HL-60/S4 (cell line): ENCODE measurements around the gene SH3BP1.
"Not testable (repeated sequence)": the region's sequence is repeated elsewhere in the genome, so short reads cannot be mapped to it uniquely, and the experiment has no call there.

Source experiments
- in situ Hi-C: fragments of 300-500 bp; cut with MboI; formaldehyde crosslinking; loops from 2 replicates; pipeline ENCODE4 v1.14.3; 2022; ENCODE audit warnings: low sequenced_read_pairs

SH3BP1 gene, protein sequence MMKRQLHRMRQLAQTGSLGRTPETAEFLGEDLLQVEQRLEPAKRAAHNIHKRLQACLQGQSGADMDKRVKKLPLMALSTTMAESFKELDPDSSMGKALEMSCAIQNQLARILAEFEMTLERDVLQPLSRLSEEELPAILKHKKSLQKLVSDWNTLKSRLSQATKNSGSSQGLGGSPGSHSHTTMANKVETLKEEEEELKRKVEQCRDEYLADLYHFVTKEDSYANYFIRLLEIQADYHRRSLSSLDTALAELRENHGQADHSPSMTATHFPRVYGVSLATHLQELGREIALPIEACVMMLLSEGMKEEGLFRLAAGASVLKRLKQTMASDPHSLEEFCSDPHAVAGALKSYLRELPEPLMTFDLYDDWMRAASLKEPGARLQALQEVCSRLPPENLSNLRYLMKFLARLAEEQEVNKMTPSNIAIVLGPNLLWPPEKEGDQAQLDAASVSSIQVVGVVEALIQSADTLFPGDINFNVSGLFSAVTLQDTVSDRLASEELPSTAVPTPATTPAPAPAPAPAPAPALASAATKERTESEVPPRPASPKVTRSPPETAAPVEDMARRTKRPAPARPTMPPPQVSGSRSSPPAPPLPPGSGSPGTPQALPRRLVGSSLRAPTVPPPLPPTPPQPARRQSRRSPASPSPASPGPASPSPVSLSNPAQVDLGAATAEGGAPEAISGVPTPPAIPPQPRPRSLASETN

DNA sequence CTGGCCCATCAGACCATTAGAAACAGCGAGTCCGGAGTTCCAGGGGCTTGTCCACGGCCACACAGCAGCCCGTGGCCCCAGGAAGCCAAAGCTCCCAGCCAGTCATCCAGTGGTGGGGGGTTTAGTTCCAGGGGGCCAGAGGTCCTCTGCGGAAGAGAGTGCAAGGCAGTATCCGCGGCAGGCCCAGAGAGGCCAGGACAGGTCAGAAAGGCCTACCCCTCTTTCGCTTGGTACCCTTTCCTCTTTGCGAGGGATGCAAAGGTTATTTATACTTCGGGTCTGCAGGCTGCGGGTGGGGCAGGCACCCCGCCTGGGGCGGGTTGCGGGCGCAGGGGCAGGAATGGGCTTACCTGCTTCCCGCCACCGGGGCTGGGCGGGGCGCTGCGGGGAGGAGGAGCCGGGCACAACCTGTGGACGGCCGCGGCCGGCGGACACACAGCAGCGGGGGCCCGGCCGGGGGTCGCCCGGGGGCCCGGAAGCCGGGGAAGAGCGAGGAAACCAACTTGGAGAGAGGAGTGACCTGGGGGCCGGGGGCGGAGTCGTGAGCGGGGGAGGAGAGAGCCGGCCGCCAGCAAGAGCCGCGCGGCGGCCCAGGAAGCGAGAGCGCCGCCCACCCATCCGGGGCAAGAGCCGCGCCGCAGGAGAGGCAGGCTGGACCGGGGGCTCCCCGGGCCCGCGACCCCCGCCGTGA lies at the start of gene SH3BP1:
Gene SH3BP1, plus strand, starts transcription at position 600 of the 691 bp plus-strand sequence. CDS start 119 bp downstream, outside the sequence.
- in situ Hi-C loops: no loop called here

DNA sequence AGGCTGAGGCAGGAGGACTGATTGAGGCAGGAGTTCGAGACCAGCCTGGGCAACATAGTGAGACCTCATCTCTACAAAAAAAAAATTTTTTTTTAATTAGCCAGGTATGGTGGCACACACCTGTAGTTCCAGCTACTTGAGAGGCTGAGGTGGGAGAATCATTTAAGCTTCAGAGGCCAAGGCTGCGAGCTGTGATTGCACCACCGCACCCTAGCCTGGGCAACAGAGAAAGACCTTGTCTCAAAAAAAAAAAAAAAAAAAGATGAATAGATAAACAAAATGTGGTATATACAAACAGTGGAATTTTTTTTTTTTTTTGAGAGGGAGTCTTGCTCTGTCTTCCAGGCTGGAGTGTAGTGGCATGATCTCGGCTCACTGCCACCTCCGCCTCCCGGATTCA lies 48.4 kb upstream of the SH3BP1 start:
- in situ Hi-C loops: not testable (repeated sequence)

DNA sequence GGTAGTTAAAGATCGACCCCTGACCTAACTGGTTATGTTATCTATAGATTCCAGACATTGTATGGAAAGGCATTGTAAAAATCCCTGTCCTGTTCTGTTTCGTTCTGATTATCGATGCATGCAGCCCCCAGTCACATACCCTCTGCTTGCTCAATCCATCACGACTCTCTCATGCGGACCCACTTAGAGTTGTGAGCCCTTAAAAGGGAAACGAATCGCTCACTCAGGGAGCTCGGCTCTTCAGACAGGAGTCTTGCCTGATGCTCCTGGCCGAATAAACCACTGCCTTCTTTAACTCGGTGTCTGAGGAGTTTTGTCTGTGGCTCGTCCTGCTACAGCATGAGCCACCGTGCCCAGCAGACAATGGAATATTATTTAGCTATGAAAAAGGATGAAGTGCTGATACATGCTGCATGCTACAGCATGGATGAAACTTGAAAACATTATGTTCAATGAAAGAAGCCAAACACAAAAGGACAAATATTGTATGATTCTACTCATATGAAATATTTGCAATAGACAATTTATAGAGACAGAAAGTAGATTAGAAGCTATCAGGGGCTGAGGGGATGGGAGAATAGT lies 47.6 kb upstream of the SH3BP1 start:
- in situ Hi-C loops: no loop called here

DNA sequence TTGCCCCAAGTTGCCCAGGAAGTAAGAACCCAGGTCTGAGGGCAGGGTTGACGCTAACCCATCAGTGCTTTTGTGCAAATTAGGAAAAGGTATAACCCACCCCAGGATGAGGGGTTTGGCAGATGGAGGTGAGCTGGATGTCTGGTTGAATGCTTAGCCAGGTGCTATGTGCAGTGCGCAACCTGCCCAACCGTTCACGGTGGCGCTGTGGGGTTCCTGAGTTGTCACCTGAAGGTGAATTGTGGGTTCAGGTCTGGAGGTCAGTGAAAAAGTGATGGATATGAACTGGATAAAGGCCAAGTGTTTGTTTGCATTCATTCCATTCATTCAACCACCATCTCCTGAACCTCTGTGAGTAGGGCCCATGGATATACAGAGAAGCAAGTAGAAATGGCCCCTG lies 45.2 kb upstream of the SH3BP1 start:
- in situ Hi-C loops: no loop called here

DNA sequence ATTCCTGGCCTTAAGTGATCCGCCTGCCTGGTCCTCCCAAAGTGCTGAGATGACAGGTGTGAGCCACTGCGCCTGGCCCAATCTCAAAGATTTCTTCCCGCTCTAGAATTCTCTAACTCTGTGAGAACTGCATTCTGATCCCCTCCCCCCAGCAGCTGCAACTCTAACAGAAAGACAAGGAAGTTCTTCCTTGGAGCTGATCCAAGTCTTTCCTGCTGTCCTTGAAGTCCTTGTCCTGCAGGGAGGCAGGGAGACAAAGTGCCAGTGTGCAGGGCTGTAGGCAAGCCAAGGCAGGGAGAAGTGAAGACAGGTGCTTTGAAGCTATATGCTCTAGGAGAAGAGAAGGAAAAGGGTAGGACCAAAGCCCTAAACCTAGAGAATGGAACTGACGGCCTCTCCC lies 40.3 kb upstream of the SH3BP1 start:
- in situ Hi-C loops: no loop called here

DNA sequence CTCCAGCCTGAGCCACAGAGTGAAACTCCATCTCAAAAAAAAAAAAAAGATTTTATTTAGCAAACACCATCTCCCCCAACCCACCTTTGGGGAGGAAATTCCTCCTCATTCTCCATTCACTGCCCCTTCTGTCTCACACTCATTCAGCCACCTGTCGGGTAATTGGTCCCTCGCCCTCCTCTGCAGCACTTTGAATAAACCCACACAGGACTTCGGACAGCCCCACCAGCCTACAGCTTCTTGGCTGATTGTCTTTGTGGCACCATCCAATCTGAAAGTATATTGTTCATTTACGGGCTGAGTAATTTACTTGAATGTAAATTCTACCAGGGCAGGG lies 38.3 kb upstream of the SH3BP1 start:
- in situ Hi-C loops: no loop called here

DNA sequence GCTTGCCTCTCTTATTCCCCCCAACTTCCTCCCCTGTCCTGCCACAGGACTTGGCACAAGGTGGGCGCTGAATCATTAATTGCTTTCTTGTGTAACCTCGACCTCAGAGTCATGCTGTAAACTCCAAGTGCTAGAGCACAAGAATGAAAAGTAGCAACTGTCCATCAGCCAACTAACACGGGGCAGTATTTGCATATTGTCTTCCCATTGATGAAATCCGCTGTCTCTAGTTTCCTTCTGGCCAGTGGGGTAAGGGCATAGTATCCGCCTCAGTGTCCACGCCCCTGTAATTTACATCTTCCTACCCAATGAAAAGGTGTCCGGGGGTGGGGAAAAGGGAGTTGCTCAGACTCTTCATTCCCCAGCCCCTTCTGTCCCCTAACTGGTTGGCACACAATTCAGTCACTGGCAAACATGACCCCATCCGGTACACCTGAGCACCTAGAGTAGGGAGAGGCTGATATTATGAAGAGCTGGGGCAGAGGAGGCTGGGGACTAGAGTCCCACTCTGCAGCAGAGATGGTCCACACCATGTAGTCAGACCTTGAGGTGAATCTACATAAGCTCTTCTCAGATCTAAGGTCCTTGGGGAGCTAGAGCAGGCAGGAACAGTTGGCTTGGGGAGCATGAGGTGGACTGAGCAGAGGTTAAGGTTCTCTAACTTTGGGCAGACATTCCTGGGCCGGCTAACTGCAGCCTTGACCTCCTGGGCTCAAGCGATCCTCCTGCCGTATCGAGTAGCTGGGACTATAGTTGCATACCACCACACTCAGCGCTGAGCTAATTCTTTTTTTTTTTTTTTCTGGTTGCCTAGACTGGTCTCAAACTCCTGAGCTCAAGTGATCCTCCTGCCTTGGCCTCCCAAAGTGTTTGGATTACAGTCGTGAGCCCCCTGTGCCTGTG lies 37.7 kb upstream of the SH3BP1 start:
- in situ Hi-C loops: no loop called here

DNA sequence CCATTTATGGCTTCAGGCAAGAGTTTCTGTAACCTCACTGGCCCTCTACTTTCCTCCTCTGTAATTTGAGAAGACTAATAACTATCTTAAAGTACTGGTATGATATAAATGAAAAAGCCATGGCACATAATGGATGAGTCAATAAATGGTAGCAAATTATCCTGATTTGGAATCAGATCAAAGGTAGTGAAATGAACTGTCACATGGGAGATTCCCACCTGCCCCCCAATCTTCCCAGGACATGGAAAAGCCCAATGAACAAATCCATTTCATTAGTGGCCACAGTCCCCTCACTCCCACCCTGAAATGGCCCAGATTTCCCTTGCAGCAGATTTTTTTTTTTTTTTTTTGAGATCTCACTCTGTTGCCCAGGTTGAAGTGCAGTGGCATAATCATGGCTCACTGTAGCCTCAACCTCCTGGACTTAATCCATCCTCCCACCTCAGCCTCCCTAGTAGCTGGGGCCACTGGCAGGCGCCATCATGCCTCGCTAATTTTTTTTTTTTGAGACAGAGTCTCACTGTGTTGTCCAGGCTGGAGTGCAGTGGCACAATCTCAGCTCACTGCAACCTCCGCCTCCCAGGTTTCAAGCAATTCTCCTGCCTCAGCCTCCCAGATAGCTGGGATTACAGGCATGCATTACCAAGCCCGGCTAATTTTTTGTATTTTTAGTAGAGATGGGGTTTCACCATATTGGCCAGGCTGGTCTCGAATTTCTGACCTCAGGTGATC lies 36.8 kb upstream of the SH3BP1 start:
- in situ Hi-C loops: not testable (repeated sequence)

DNA sequence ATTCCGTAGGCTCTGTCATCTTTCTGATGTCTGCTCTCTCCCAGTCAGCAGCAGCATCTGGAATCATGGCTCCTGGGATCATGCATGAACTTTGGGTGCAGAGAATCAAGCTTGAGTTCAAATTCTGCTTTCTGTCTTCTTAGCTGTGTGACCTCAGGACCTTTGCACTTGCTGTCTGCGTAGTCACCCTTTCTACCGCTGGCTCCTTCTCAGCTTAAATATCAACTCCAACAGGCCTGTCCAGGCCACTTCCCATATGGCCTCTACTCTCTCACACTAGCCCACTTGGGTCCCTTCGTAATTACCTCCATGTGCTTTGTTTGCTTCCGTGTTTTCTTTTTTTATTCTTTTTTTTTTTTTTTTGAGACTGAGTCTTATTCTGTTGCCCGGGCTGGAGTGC lies 35.4 kb upstream of the SH3BP1 start:
- in situ Hi-C loops: no loop called here

DNA sequence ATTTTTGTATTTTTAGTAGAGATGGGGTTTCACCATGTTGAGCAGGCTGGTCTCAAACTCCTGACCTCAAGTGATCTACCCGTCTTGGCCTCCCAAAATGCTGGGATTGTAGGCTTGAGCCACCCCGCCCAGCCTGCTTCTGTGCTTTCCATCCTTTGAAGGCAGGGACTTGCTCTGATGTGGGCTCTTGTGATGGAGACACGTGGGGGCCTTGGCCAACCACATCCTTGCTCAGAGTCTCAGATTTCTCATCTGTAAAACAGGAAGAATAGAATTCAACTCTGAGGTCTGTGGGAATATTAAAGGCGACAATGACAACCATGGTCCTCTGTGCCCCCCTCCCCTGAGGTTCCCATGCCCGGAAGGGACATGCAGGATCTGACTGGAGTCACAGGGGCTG lies 34.6 kb upstream of the SH3BP1 start:
- in situ Hi-C loops: no loop called here

DNA sequence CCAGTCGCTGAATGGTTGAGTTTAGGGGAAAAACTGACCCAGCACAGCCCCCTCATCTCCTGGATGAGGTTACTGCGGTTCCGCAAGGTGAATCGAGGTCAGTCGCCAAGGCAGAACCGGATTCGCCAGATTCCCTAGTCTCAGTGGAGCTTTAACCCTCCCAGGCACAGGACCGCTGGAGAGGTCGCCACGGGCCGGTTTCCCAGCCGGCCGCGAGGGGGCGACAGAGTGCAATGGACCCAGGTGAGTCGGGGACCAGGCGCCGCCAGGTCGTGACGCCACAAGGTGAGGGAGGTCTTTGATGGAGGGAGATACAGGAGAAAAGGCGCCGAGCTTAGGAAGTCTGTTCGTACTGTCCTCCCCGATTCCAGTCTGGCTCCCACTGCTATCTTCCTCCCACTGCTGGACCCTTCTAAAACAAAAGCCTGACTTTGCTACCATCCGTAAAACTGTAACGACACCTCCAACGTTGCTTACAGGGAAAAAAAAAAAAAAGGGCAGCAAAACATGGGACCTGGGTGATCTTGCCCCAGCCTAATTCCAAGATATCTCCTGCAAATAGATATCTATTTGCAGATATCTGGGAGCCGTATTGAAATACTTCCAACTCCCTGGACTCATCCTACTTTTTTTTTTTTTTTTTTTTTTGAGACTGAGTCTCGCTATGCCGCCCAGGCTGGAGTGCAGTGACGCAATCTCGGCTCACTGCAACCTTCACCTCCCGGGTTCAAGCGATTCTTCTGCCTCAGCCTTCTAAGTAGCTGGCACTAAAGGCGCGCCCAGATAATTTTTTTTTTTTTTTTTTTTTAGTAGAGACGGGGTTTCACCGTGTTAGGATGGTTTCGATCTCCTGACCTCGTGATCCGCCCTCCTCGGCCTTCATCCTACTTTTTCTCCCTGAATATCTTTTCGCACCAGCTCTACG lies 32.2 kb upstream of the SH3BP1 start:
- in situ Hi-C loops: no loop called here

DNA sequence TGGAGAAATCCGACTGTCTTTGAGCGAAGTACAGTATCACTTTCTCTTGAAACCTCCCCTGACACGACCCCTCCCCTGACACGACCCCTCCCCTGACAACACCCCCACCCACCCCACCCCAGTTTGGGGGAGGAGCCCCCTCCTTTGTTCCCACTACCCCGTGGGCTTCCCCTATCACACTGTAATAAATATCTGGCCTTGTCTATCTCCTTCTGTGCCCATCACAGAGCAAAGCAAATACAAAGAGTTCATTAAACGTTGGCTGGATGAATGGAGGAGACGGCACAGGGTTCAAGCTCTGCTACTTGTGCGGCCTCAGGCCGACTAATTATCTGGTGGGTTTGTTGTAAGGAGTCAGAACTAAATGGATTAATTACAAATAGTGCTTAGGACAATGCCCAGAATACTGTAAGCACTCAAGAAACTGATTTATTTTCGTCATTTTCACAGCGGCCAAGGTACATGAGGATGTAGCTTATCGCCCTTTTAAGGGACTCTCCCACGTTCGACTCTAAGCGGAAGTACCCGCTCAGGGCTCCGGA lies 31.5 kb upstream of the SH3BP1 start:
- in situ Hi-C loops: no loop called here

DNA sequence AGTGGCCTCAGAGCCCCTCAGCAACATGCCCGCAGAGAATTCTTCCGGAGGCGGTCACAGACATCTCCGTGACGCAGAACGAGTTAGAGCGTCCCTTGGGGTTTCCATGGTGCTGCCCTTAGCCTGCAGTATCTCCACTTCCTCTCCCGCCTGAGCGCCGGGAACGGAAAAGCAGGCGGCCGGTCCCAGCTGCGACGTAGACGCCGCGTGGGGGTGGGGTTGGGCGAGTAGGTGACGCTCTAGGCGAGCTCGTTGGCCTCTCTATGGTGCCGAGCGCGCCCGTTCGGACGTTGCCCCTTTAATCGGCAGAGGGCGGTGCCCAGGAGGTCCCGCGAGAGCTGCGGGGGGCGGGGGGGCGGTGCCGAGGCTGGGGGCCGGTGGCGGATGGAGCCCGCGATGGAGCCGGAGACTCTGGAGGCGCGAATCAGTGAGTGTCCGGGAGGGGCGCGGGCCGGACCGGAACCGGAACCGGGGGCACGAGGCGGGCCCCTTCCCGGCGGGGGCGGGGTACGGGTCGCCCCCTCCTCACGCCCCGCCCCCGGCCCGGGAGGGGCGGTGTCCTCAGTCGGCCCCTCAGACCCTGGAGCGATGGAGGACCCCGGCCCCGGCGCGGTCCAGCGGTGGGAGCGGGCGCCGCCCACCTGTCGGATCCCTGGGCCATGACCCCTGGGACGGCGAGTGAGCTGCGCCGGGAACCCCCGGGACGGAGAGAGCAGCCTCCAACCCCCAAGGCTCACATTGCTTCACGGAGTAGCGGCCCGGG lies 30.8 kb upstream of the SH3BP1 start, which contains the start of gene GGA1:
Gene GGA1, plus strand, starts transcription at position 358 of the 763 bp plus-strand sequence. Its CDS starts 27 bp downstream, at position 385.
- in situ Hi-C loops: no loop called here

DNA sequence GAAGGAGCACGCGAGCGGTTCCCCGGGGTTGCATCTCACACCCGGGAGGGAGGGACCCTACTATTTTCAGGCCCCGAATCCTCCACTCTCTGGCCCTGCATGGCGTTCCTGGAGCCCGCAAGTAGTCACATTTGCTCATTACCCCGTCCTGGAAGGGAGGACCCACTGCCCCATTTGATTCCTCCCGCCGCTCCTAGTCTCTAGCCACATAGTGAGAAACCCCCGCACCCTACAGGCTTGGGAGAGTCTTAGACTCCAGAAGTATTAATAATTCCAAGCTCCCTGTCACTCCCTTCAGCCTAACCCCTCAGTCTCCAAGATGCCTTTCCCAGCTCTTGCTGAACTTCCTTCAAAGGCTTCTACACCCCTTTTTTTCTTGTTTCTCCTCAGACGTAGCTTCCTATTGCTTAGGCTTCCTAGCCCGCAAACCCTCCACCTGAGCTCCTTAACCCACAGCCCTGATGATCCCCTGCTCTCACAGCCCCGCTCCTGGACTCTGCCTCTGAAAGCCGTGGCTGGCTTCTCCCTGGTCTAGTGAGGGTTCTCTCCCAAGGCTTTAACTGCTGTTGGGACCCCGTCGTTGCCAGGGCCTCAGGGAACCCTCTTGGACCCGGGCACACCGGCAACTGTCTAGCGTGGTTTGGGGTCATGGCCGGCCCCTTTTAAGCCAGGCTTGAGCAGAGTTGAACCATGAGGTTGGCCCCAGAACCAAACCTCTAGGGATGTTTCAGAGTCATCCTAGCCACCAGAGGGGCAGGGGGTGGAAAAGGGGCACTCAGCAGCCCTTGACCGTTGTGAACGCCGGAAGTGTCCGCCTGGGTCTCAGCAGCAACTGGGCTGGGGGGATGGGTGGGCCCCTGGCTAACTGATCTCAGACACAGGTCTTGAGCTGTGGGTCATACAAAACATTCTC lies 30.0 kb upstream of the SH3BP1 start:
- in situ Hi-C loops: no loop called here

DNA sequence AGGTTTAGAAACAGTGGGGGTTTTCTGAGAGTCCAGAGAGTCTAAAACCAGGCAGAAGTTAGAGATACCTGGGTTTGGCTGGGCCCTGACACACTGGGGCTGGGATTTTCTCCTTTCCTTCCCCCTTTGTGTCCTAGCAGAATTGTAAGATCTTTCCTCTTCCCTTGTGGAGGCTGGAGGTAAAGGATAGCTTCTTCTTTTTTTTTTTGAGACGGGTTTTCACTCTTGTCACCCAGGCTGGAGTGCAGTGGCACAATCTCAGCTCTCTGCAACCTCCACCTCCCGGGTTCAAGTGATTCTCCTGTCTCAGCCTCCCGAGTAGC lies 29.4 kb upstream of the SH3BP1 start:
- in situ Hi-C loops: not testable (repeated sequence)

DNA sequence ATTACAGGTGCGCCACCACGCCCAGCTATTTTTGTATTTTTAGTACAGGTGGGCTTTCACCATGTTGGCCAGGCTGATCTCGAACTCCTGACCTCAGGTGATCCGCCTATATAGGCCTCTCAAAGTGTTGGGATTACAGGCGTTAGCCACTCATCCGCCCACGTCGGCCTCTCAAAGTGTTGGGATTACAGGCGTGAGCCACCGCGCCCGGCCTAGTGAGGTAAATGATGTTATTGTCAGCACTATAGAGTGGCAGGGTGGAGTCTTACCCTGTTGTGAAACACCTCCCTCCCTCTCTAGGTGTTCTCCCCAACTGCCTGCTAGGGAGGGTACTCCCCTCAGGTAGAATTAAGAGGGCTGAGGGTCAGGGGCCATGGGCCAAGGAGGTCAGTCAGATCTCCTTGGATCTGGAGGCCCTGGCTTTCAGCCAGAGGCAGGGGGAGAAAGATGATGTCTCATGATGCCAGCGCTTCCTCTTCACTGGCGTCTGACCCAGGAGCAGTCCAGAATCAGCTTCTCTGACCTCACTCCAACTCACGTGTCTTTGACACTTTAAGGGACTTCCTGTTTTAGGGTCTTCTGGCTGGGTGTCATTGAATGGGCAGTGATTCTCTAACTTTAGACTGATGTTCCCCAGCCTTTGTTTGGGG lies 28.9 kb upstream of the SH3BP1 start:
- in situ Hi-C loops: no loop called here
